Prostate gland (tissue), 2 donors: Measurements from ENCODE around the gene GSS. TPM values are rescaled to one million over a fixed set of nuclear protein-coding genes. Genes with fewer than 3 reads are reported as not detected.

Experiments
- DNase-seq: peaks from one replicate; pipeline ENCODE4 v3.0.0-alpha.2; 2019; ENCODE audit warnings: low spot score
- H3K27ac ChIP-seq, 2 donors: fragments of 200-600 bp; sonication (generic); 2 replicates each; pipeline ENCODE4 v1.5.1; 2017 to 2019
- H3K27me3 ChIP-seq: fragments of 200-600 bp; sonication (generic); replicated peaks from 2 replicates; pipeline ENCODE4 v1.5.1; 2019; ENCODE audit not compliant: insufficient read depth
- H3K36me3 ChIP-seq, 2 donors: fragments of 200-600 bp; sonication (generic); 1 replicate in 1 of 2; 2 replicates in 1 of 2; pipeline versions ENCODE4 v1.5.1 to v1.8.1; 2017 to 2019
- H3K4me1 ChIP-seq: fragments of 200-600 bp; sonication (generic); replicated peaks from 2 replicates; pipeline ENCODE4 v1.5.1; 2019
- H3K4me3 ChIP-seq, 2 donors: fragments of 200-600 bp; sonication (generic); 2 replicates each; pipeline ENCODE4 v1.5.1; 2017 to 2019
- H3K9me3 ChIP-seq: fragments of 200-600 bp; sonication (generic); 2 replicates; pipeline ENCODE4 v1.5.1; 2017
- POLR2A ChIP-seq: fragments of 450-650 bp; IDR thresholded peaks from one replicate; pipeline ENCODE4 v1.6.1; 2016; ENCODE audit warnings: antibody characterized with exemption, mild to moderate bottlenecking
- POLR2AphosphoS5 ChIP-seq: sonication (generic); formaldehyde crosslinking; IDR thresholded peaks from one replicate; pipeline ENCODE4 v1.6.1; 2017; ENCODE audit warnings: antibody characterized with exemption
- WGBS: methylation state at CpG from one replicate; pipeline ENCODE4 v1.1.5; 2018; 5-methylcytosine and 5-hydroxymethylcytosine counted together
- intact Hi-C: fragments of 100-400 bp; cut with DNase I; formaldehyde crosslinking; loops from one replicate; pipeline ENCODE4 v1.14.2; 2022
- total RNA-seq, 2 donors: library from RNA; depleted of rRNA; stranded (reverse); fragments of >200 nt; gene quantifications; one replicate each; pipeline ENCODE4 v1.1.0, GENCODE V29; 2016
- TF ChIP-seq, protein P1 (sequence below), 4 experiments: fragments of 200-600 bp in 2 of 4; fragments of 450-650 bp in 2 of 4; sonication (generic) in 2 of 4; IDR thresholded peaks; 1 replicate in 3 of 4; 2 replicates in 1 of 4; pipeline ENCODE4 v1.5.1; 2016 to 2019; ENCODE audit warnings: antibody characterized with exemption in 4 of 4, mild to moderate bottlenecking in 2 of 4, moderate library complexity in 2 of 4

The GSS gene
- total RNA-seq, 2 donors from 2014 or later: 84.4 to 101 TPM

DNA sequence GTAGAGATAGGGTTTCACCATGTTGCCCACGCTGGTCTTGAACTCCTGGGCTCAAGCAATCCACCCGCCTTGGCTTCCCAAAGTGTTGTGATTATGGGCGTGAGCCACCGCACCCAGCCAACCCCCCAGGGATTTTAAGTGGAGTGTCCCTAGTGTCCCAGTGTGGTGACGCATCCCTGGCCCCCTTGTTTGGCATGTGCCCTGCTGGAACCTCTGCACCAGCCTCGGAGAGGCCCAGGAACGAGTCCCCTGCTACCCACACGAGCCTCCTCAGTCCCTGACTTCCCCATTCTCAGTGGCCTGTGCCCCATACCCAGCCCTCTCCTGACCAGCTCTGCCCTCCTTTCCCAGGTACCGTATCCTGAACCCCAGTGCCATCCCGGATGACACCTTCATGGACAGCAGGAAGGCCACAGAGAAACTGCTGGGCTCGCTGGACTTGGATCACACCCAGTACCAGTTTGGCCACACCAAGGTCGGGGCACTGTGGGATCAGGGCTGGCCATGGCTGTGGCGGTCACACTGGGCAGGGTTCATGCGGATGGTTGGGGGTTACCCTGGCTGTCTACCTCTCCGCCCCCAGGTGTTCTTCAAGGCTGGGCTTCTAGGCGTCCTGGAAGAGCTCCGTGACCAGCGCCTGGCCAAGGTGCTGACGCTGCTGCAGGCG lies 37.3 kb upstream of the GSS start:
- TF ChIP-seq, protein P1, sequence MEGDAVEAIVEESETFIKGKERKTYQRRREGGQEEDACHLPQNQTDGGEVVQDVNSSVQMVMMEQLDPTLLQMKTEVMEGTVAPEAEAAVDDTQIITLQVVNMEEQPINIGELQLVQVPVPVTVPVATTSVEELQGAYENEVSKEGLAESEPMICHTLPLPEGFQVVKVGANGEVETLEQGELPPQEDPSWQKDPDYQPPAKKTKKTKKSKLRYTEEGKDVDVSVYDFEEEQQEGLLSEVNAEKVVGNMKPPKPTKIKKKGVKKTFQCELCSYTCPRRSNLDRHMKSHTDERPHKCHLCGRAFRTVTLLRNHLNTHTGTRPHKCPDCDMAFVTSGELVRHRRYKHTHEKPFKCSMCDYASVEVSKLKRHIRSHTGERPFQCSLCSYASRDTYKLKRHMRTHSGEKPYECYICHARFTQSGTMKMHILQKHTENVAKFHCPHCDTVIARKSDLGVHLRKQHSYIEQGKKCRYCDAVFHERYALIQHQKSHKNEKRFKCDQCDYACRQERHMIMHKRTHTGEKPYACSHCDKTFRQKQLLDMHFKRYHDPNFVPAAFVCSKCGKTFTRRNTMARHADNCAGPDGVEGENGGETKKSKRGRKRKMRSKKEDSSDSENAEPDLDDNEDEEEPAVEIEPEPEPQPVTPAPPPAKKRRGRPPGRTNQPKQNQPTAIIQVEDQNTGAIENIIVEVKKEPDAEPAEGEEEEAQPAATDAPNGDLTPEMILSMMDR (IDR thresholded peaks at IDR 0.05): no peak
- TF ChIP-seq POLR2A (no peak), POLR2AphosphoS5 (no peak)
- WGBS: 97% methylated on average over 20 of the region's 20 CpGs

DNA sequence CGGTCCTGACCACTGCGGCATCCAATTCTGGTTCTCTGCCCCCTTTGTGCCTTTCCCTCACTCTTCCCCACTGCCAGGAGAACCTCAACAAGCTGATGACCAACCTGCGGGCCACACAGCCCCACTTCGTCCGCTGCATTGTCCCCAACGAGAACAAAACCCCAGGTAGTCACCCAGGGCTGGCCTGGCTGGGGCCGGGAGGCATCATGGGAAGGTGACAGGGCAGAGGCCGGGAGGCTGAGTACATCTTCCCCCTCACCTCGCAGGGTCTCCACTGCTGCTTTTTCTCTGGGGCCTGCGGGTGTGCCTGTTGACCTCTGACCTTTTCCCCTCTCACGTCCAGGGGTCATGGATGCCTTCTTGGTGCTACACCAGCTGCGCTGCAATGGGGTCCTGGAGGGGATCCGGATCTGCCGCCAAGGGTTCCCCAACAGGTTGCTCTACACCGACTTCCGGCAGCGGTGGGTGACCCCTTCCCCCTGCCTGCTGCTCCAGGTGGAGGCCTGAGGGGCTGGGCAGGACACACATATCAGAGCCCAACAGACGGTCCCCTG lies 35.1 kb upstream of the GSS start:
- no peaks in the 10 kb centered on the region for H3K36me3 ChIP-seq
- H3K27ac ChIP-seq: no peak overlapping the region
- 84% methylated on average over 18 of the region's 18 CpGs for WGBS
- no peaks in the 10 kb centered on the region for H3K4me1 ChIP-seq
- TF ChIP-seq POLR2A (no peak), POLR2AphosphoS5 (no peak)
- TF ChIP-seq, protein P1 (IDR thresholded peaks at IDR 0.05): no peak
- H3K4me3 ChIP-seq: no peak overlapping the region
- intact Hi-C loops: no loop called here
- H3K27me3 ChIP-seq: no peaks in the 10 kb centered on the region
- no peak for DNase-seq
- no peaks in the 10 kb centered on the region for H3K9me3 ChIP-seq

More for the DNA sequence above, 37.3 kb upstream of the GSS start:
- intact Hi-C loops: no loop called here
- H3K4me3 ChIP-seq: no peak overlapping the region
- no peaks in the 10 kb centered on the region for H3K9me3 ChIP-seq
- no peak for DNase-seq
- no peaks in the 10 kb centered on the region for H3K27me3 ChIP-seq
- peaks cover 7% of the 10 kb centered on the region for H3K4me1 ChIP-seq
- H3K36me3 ChIP-seq: peaks cover 0 to 6% of the 10 kb centered on the region in 2 donors
- H3K27ac ChIP-seq: no peak overlapping the region

DNA sequence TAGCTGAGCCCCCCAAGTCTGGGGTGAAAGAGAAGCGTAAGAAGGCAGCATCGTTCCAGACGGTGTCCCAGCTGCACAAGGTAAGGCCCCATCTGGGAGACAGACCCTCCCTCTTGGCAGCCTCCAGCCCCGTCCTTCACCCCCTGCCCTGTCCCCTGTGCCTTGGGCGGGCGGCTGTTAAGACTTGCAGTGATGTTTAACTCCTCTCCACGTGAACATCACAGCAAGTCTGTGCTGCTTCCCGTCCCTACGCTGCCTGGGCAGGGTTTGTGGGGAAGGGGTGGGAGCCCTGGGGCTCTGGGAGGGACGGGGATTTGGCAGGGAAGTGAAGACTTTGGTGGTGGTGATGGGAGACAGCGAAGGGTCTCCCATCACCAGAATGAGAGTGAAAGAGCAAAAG lies 34.6 kb upstream of the GSS start:
- H3K27me3 ChIP-seq: peaks cover 2% of the 10 kb centered on the region
- TF ChIP-seq POLR2A: no peak
- TF ChIP-seq, protein P1 (IDR thresholded peaks at IDR 0.05): no peak
- TF ChIP-seq POLR2AphosphoS5: no peak
- no peaks in the 10 kb centered on the region for H3K4me1 ChIP-seq
- DNase-seq: no peak
- 58% methylated on average over 11 of the region's 11 CpGs for WGBS
- intact Hi-C loops: no loop called here
- H3K9me3 ChIP-seq: no peaks in the 10 kb centered on the region
- H3K27ac ChIP-seq: no peak overlapping the region
- H3K4me3 ChIP-seq: no peak overlapping the region
- no peaks in the 10 kb centered on the region for H3K36me3 ChIP-seq

DNA sequence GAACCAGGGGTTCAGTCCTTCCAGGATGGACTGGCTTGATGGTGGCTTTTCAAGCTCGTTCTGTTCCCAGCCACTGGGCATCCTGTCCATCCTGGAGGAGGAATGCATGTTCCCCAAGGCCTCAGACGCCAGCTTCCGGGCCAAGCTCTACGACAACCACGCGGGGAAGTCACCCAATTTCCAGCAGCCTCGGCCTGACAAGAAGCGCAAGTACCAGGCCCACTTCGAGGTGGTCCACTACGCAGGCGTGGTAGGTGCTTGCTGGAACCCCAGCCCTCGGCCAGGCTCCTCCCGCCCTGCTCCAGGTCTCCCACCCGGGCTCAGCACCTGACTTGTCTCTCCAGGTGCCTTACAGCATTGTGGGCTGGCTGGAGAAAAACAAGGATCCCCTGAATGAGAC lies 34.1 kb upstream of the GSS start:
- Histone ChIP-seq H3K36me3 (no peaks in the 10 kb centered on the region), H3K9me3 (no peaks in the 10 kb centered on the region), H3K27me3 (peaks cover 2% of the 10 kb centered on the region), H3K4me3 (no peak overlapping the region), H3K27ac (no peak overlapping the region), H3K4me1 (no peaks in the 10 kb centered on the region)
- TF ChIP-seq, protein P1 (IDR thresholded peaks at IDR 0.05): no peak
- TF ChIP-seq POLR2A: no peak
- no peak for TF ChIP-seq POLR2AphosphoS5
- intact Hi-C loops: no loop called here
- WGBS: 91% methylated on average over 14 of the region's 14 CpGs
- DNase-seq: no peak

DNA sequence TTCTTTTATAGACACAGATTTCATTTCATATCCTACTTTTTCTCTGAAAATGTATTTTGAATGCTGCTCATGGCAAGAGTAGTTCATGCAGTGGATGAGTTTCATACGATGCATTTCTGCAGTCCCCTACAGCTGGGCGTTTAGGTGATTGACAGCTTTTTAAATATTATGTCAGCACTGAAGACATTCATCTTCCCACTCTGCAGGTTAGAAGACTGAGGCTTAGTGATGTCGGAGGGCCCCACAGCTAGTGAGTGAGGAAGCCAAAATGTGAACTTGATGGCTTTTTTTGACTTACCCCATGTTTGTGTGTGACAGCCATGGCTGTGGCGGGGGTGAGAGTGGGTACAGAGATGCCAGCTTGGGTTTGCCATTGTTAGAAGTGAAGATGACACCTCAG lies 33.5 kb upstream of the GSS start:
- no peak for DNase-seq
- Histone ChIP-seq H3K9me3 (no peaks in the 10 kb centered on the region), H3K4me3 (no peak overlapping the region), H3K4me1 (no peaks in the 10 kb centered on the region), H3K27ac (no peak overlapping the region), H3K36me3 (no peaks in the 10 kb centered on the region), H3K27me3 (peaks cover 2% of the 10 kb centered on the region)
- 91% methylated on average over 4 of the region's 4 CpGs for WGBS
- intact Hi-C loops: no loop called here
- TF ChIP-seq, protein P1 (IDR thresholded peaks at IDR 0.05): no peak
- TF ChIP-seq POLR2AphosphoS5 (no peak), POLR2A (no peak)
